GM18507 (cell line): ENCODE measurements around the gene NDUFAF8.

Experiments used
- DNase-seq: peaks from one replicate; pipeline ENCODE4 v3.0.0; 2011; ENCODE audit warnings: low read depth; ENCODE audit not compliant: insufficient read length; ENCODE audit errors: extremely low spot score
- FAIRE-seq: peaks from 2 replicates; lab custom pipeline; 2011; peaks lifted over from hg19 to GRCh38; lab: Jason Lieb, UNC

NDUFAF8 gene

GRCh38 chr17:81285894-81286293, 46.8 kb downstream of the NDUFAF8 start:
- FAIRE-seq (no peak), DNase-seq (no peak)

GRCh38 chr17:81286491-81287145, 47.5 kb downstream of the NDUFAF8 start:
- no peak for FAIRE-seq
- DNase-seq = no peak

GRCh38 chr17:81287152-81287551, 48.0 kb downstream of the NDUFAF8 start:
- FAIRE-seq (no peak), DNase-seq (no peak)

GRCh38 chr17:81287741-81288430, 48.8 kb downstream of the NDUFAF8 start:
- DNase-seq (no peak), FAIRE-seq (no peak)

GRCh38 chr17:81288715-81289114, 49.6 kb downstream of the NDUFAF8 start:
- DNase-seq (no peak), FAIRE-seq (no peak)

GRCh38 chr17:81289627-81290026, 50.5 kb downstream of the NDUFAF8 start:
- FAIRE-seq = no peak

GRCh38 chr17:81290230-81290629, 51.1 kb downstream of the NDUFAF8 start:
- FAIRE-seq = no peak
- no peak for DNase-seq

More at GRCh38 chr17:81289627-81290026, 50.5 kb downstream of the NDUFAF8 start:
- DNase-seq = no peak
